Chondrocyte (in vitro differentiated cells): ENCODE data around the gene HM13. TPM values are rescaled to one million over a fixed set of nuclear protein-coding genes. Genes with fewer than 3 reads are reported as not detected.
"Not testable (repeated sequence)": the region's sequence is repeated elsewhere in the genome, so short reads cannot be mapped to it uniquely, and the experiment has no call there.

ENCODE experiments used
- DNase-seq: peaks from one replicate; pipeline ENCODE4 v3.0.0; 2021; ENCODE audit warnings: mixed read lengths, low spot score
- H3K27ac Mint-ChIP-seq: one replicate; pipeline ENCODE4 v1.8.0; 2021; ENCODE audit warnings: mild to moderate bottlenecking, moderate library complexity, mixed read lengths; ENCODE audit not compliant: unreplicated experiment
- H3K27me3 Mint-ChIP-seq: 2 replicates; pipeline ENCODE4 v1.8.0; 2021; ENCODE audit warnings: low read depth, mixed read lengths
- H3K36me3 Mint-ChIP-seq: 2 replicates; pipeline ENCODE4 v1.8.0; 2021; ENCODE audit warnings: low read depth, mixed read lengths
- H3K4me1 Mint-ChIP-seq: 2 replicates; pipeline ENCODE4 v1.8.0; 2021; ENCODE audit warnings: low read depth, mild to moderate bottlenecking, mixed read lengths
- H3K4me3 Mint-ChIP-seq: one replicate; pipeline ENCODE4 v1.8.0; 2021; ENCODE audit warnings: mild to moderate bottlenecking, moderate library complexity, mixed read lengths; ENCODE audit not compliant: unreplicated experiment
- H3K9me3 Mint-ChIP-seq: 2 replicates; pipeline ENCODE4 v1.8.0; 2021; ENCODE audit warnings: low read depth, mixed read lengths
- CTCF ChIP-seq: fragments of 200-600 bp; sonication (generic); IDR thresholded peaks from 2 replicates; pipeline ENCODE4 v1.5.0; 2021; ENCODE audit warnings: antibody characterized with exemption, mild to moderate bottlenecking, moderate library complexity
- total RNA-seq: library from RNA; stranded (reverse); gene quantifications from 3 replicates; pipeline ENCODE4 v1.2.1, GENCODE V29; 2021

Gene HM13
- total RNA-seq, 1 donor from 2014 or later, result 269 TPM

DNA sequence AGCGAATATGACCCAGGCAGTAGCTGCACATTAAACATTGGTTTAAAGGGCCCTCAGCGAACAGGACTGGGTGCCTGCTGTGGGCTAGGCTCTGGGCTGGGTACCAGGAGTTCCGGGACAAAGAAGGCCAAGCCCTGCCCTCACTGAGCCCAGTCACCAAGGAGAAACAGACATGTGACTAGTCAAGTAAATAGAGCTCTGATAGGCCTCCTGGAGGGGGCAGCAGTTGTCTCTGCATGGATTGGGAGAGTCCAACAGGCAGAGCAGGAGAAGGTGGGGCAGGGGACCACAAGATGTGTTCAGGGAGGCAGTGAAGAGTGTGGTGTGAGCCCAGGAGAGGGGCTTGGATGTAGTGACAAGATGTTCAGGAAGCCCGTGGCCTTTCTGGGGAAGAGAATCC, 3.1 kb downstream of the HM13 start:
- DNase-seq, result no peak
- Mint-ChIP-seq H3K4me3 (no peak overlapping the region), H3K27me3 (no peaks in the 10 kb centered on the region), H3K9me3 (no peaks in the 10 kb centered on the region), H3K4me1 (peaks cover 31% of the 10 kb centered on the region), H3K36me3 (peaks cover 8% of the 10 kb centered on the region), H3K27ac (no peak overlapping the region)
- peak; percentile 65 for TF ChIP-seq CTCF

GRCh38 chr20:31521267-31521666, 7.0 kb downstream of the HM13 start:
- Mint-ChIP-seq H3K27ac (peak overlapping the region; percentile 85), H3K36me3 (peaks cover 13% of the 10 kb centered on the region)
- not testable (repeated sequence) for H3K9me3 Mint-ChIP-seq

GRCh38 chr20:31522731-31523130, 8.5 kb downstream of the HM13 start:
- no peaks in the 10 kb centered on the region for H3K9me3 Mint-ChIP-seq
- H3K4me1 Mint-ChIP-seq, result peaks cover 39% of the 10 kb centered on the region
- H3K4me3 Mint-ChIP-seq, result no peak overlapping the region
- no peak for TF ChIP-seq CTCF
- no peaks in the 10 kb centered on the region for H3K27me3 Mint-ChIP-seq
- peaks cover 21% of the 10 kb centered on the region for H3K36me3 Mint-ChIP-seq
- no peak for DNase-seq
- peak overlapping the region; percentile 51 for H3K27ac Mint-ChIP-seq

More at GRCh38 chr20:31521267-31521666, 7.0 kb downstream of the HM13 start:
- not testable (repeated sequence) for H3K27me3 Mint-ChIP-seq, H3K4me3 Mint-ChIP-seq, DNase-seq
- peaks cover 39% of the 10 kb centered on the region for H3K4me1 Mint-ChIP-seq

DNA sequence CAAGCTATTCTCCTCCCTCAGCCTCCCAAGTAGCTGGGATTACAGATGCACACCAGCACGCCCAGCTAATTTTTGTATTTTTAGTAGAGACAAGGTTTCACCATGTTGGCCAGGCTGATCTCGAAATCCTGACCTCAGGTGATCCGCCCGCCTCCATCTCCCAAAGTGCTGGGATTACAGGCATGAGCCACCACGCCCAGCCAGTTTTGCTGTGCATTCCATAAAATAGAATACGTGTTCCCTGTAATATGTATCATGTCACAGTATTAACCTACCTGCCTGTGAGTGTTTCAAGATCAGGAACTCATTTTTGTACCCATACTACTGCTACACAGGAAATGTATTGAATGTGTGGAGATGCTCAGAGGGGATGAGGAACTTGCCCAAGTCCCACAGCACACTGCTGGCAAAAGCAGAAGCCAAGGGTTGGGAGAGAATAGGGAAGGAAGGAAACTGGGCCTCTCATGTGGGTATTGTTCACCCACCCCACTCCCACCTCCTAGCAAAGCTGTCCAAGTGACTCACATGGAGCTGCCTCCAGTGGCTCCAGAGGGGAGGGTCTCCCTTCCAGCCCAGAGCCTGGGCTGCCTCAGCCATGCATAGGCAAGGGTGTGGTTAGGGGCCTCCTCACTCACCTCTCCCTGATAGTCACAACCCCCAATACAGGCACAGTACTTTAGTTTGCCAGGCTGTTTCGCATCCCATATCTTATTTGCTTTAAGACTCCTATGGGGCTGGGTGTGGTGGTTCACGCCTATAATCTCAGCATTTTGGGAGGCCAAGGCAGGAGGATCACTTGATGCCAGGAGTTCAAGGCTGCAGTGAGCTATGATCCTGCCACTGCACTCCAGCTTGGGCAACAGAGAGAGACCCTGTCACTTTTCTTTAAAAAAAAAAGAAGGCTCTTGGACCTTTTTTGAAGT, 9.4 kb downstream of the HM13 start:
- Mint-ChIP-seq H3K4me3 (no peak overlapping the region), H3K36me3 (peaks cover 24% of the 10 kb centered on the region), H3K27ac (peak overlapping the region; percentile 51), H3K27me3 (no peaks in the 10 kb centered on the region), H3K4me1 (peaks cover 39% of the 10 kb centered on the region), H3K9me3 (no peaks in the 10 kb centered on the region)
- DNase-seq, result no peak
- TF ChIP-seq CTCF, result no peak

- H3K27me3 Mint-ChIP-seq, result no peaks in the 10 kb centered on the region
- peaks cover 37% of the 10 kb centered on the region for H3K36me3 Mint-ChIP-seq
- peaks cover 12% of the 10 kb centered on the region for H3K4me1 Mint-ChIP-seq
- no peak for DNase-seq
- H3K9me3 Mint-ChIP-seq, result no peaks in the 10 kb centered on the region
- no peak overlapping the region for H3K27ac Mint-ChIP-seq
- TF ChIP-seq CTCF, result no peak
- no peak overlapping the region for H3K4me3 Mint-ChIP-seq
These were observed 13.0 kb downstream of the HM13 start for GRCh38 chr20:31527266-31527665.
